CD14-positive monocyte (primary cell): Measurements from ENCODE around the gene ERGIC1. TPM values are rescaled to one million over a fixed set of nuclear protein-coding genes. Genes with fewer than 3 reads are reported as not detected.
"Not testable (repeated sequence)": the region's sequence is repeated elsewhere in the genome, so short reads cannot be mapped to it uniquely, and the experiment has no call there.

ENCODE experiments used
- DNase-seq, 3 donors: peaks; one replicate each; pipeline ENCODE4 v3.0.0-alpha.2; 2011 to 2022
- H2AFZ ChIP-seq: 2 replicates; pipeline ENCODE4 v1.6.0; 2012; ENCODE audit warnings: mild to moderate bottlenecking, low read depth, low read length, inconsistent platforms; ENCODE audit not compliant: insufficient read depth, poor library complexity, severe bottlenecking
- H3K27ac ChIP-seq, 2 donors: 1 replicate in 1 of 2; 2 replicates in 1 of 2; pipeline ENCODE4 v1.5.1; 2012 to 2013; ENCODE audit warnings: low read length in 2 of 2, control low read depth in 1 of 2, inconsistent platforms in 1 of 2, low read depth in 1 of 2, mild to moderate bottlenecking in 1 of 2
- H3K27me3 ChIP-seq, 2 donors: one replicate each; pipeline versions ENCODE4 v1.6.0 to v1.6.1; 2011 to 2013; ENCODE audit warnings: low read length in 2 of 2; ENCODE audit not compliant: control insufficient read depth in 2 of 2, insufficient read depth in 2 of 2
- H3K36me3 ChIP-seq, 2 donors: replicated peaks in 1 of 2; 1 replicate in 1 of 2; 2 replicates in 1 of 2; pipeline versions ENCODE4 v1.5.1 to v1.6.1; 2012 to 2013; ENCODE audit warnings: low read length in 2 of 2, control low read depth in 1 of 2, inconsistent platforms in 1 of 2, mild to moderate bottlenecking in 1 of 2; ENCODE audit not compliant: insufficient read depth in 2 of 2, control insufficient read depth in 1 of 2
- H3K4me1 ChIP-seq, 2 donors: 1 replicate in 1 of 2; 2 replicates in 1 of 2; pipeline versions ENCODE4 v1.5.1 to v1.6.1; 2012 to 2013; ENCODE audit warnings: low read length in 2 of 2, control low read depth in 1 of 2, inconsistent platforms in 1 of 2, mild to moderate bottlenecking in 1 of 2, moderate library complexity in 1 of 2; ENCODE audit not compliant: insufficient read depth in 2 of 2, control insufficient read depth in 1 of 2
- H3K4me2 ChIP-seq: replicated peaks from 2 replicates; pipeline ENCODE3; 2012; ENCODE audit warnings: low read length, moderate library complexity, mild to moderate bottlenecking; ENCODE audit not compliant: poor library complexity, severe bottlenecking; ENCODE audit errors: extremely low read depth
- H3K4me3 ChIP-seq, 3 experiments: fragments of 200-600 bp in 1 of 3; sonication (generic) in 1 of 3; replicated peaks in 1 of 3; 1 replicate in 2 of 3; 2 replicates in 1 of 3; pipeline ENCODE4 v1.5.1; 2011 to 2013; ENCODE audit warnings: low read length in 3 of 3, mild to moderate bottlenecking in 3 of 3, control low read depth in 2 of 3, low read depth in 2 of 3, inconsistent platforms in 1 of 3, moderate library complexity in 1 of 3
- H3K79me2 ChIP-seq: 2 replicates; pipeline ENCODE4 v1.6.0; 2012; ENCODE audit warnings: mild to moderate bottlenecking, control low read depth, inconsistent platforms, low read length, moderate library complexity; ENCODE audit not compliant: insufficient read depth
- H3K9ac ChIP-seq: 2 replicates; pipeline ENCODE4 v1.6.0; 2017; ENCODE audit warnings: low read length, mild to moderate bottlenecking; ENCODE audit not compliant: insufficient read depth, poor library complexity, severe bottlenecking
- H3K9me3 ChIP-seq, 2 donors: replicated peaks in 1 of 2; 1 replicate in 1 of 2; 2 replicates in 1 of 2; pipeline versions ENCODE4 v1.5.1 to v1.6.1; 2012 to 2013; ENCODE audit warnings: low read length in 2 of 2, control low read depth in 1 of 2; ENCODE audit not compliant: control insufficient read depth in 1 of 2, insufficient read depth in 1 of 2
- H4K20me1 ChIP-seq: 2 replicates; pipeline ENCODE4 v1.6.0; 2012; ENCODE audit warnings: mild to moderate bottlenecking, low read length, control low read depth, moderate library complexity; ENCODE audit not compliant: insufficient read depth
- H3K27ac Mint-ChIP-seq, 7 donors: one replicate each; pipeline ENCODE4 v1.8.0; 2020; ENCODE audit warnings: mild to moderate bottlenecking in 7 of 7, mixed read lengths in 7 of 7, moderate library complexity in 6 of 7, inconsistent platforms in 2 of 7
- H3K27me3 Mint-ChIP-seq, 3 donors: one replicate each; pipeline ENCODE4 v1.8.0; 2021 to 2022; ENCODE audit warnings: low read depth in 3 of 3, mild to moderate bottlenecking in 3 of 3, mixed read lengths in 3 of 3, moderate library complexity in 3 of 3, inconsistent platforms in 1 of 3
- H3K36me3 Mint-ChIP-seq, 2 donors: one replicate each; pipeline ENCODE4 v1.8.0; 2020; ENCODE audit warnings: mixed read lengths in 2 of 2, inconsistent platforms in 1 of 2, mild to moderate bottlenecking in 1 of 2
- H3K4me1 Mint-ChIP-seq: one replicate; pipeline ENCODE4 v1.8.0; 2020; ENCODE audit warnings: mild to moderate bottlenecking, mixed read lengths
- H3K4me3 Mint-ChIP-seq, 2 donors: one replicate each; pipeline ENCODE4 v1.8.0; 2020; ENCODE audit warnings: mild to moderate bottlenecking in 2 of 2, mixed read lengths in 2 of 2, moderate library complexity in 1 of 2
- H3K9me3 Mint-ChIP-seq, 7 donors: one replicate each; pipeline ENCODE4 v1.8.0; 2020 to 2022; ENCODE audit warnings: mixed read lengths in 7 of 7, mild to moderate bottlenecking in 6 of 7, moderate library complexity in 6 of 7, inconsistent platforms in 2 of 7
- CTCF ChIP-seq: fragments of 200-600 bp; IDR thresholded peaks from one replicate; pipeline ENCODE4 v1.8.0; 2022; ENCODE audit warnings: antibody characterized with exemption, mild to moderate bottlenecking
- WGBS: methylation state at CpG from one replicate; pipeline ENCODE4 v1.1.5; 2013; ENCODE audit warnings: missing lambda C conversion rate; ENCODE audit not compliant: insufficient coverage; 5-methylcytosine and 5-hydroxymethylcytosine counted together
- intact Hi-C, 2 donors: fragments of 100-400 bp; cut with micrococcal nuclease; formaldehyde crosslinking; loops; one replicate each; pipeline versions ENCODE4 v1.15.0 to v1.15.1; 2023
- polyA plus RNA-seq, 3 donors: library from polyadenylated mRNA; depleted of rRNA in 1 of 3; unstranded in 2 of 3; stranded (reverse) in 1 of 3; fragments of 300-500 nt in 2 of 3; fragments of >200 nt in 1 of 3; fragmentation: Illumina TruSeq in 2 of 3; gene quantifications; 1 replicate in 2 of 3; 2 replicates in 1 of 3; pipeline ENCODE4 v1.2.3, GENCODE V29; 2012 to 2021

ERGIC1 gene
- polyA plus RNA-seq, 3 donors: 28.3 to 76.2 (median 34.1) TPM

- intact Hi-C loops: no loop called here
- Histone ChIP-seq H3K4me2 (no peak overlapping the region), H3K9ac (no peak overlapping the region), H3K27me3 (no peaks in the 10 kb centered on the region), H3K79me2 (no peaks in the 10 kb centered on the region), H3K4me1 (peaks cover 28 to 40% of the 10 kb centered on the region in 2 donors), H3K9me3 (no peaks in the 10 kb centered on the region), H2AFZ (no peak overlapping the region), H4K20me1 (no peaks in the 10 kb centered on the region), H3K36me3 (no peaks in the 10 kb centered on the region), H3K4me3 (no peak overlapping the region), H3K27ac (no peak overlapping the region)
- no peaks in the 10 kb centered on the region for H3K36me3 Mint-ChIP-seq
- peaks cover 0 to 3% (median 1%) of the 10 kb centered on the region in 7 donors for H3K9me3 Mint-ChIP-seq
- TF ChIP-seq CTCF: no peak
- no peak overlapping the region for H3K27ac Mint-ChIP-seq
- H3K27me3 Mint-ChIP-seq: no peaks in the 10 kb centered on the region
- H3K4me3 Mint-ChIP-seq: no peak overlapping the region
- peaks cover 22% of the 10 kb centered on the region for H3K4me1 Mint-ChIP-seq
- WGBS: no CpG with 5 or more reads among the region's 9 CpGs
- DNase-seq: peak in 1 of 3 donors; percentile 5
Observed at GRCh38 chr5:172786736-172787462, 47.2 kb upstream of the ERGIC1 start.

GRCh38 chr5:172787538-172787937 lies 46.5 kb upstream of the ERGIC1 start:
- H3K36me3 ChIP-seq, H3K4me3 Mint-ChIP-seq, DNase-seq, H3K9me3 ChIP-seq, H4K20me1 ChIP-seq, H3K4me2 ChIP-seq, H3K9me3 Mint-ChIP-seq, H3K9ac ChIP-seq, H3K36me3 Mint-ChIP-seq, H3K27ac Mint-ChIP-seq, H3K27ac ChIP-seq, H3K27me3 Mint-ChIP-seq, H3K79me2 ChIP-seq, H3K27me3 ChIP-seq, intact Hi-C loops, H3K4me3 ChIP-seq, H2AFZ ChIP-seq: not testable (repeated sequence)
- 87% methylated on average over 3 of the region's 3 CpGs for WGBS
- peaks cover 22 to 34% of the 10 kb centered on the region in 2 donors for H3K4me1 ChIP-seq
- H3K4me1 Mint-ChIP-seq: peaks cover 15% of the 10 kb centered on the region
